Activated gamma-delta T cell treated with Interleukin-2 at 50 U/mL for 16 hours (primary cell): ENCODE measurements around the gene RALGPS2.
"Not testable (repeated sequence)": the region's sequence is repeated elsewhere in the genome, so short reads cannot be mapped to it uniquely, and the experiment has no call there.

Source experiments
- DNase-seq: peaks from one replicate; pipeline ENCODE4 v3.0.0-alpha.2; 2020

The RALGPS2 gene

GRCh38 chr1:178946855-178947676 is 222.0 kb downstream of the RALGPS2 start:
- no peak for DNase-seq

DNA sequence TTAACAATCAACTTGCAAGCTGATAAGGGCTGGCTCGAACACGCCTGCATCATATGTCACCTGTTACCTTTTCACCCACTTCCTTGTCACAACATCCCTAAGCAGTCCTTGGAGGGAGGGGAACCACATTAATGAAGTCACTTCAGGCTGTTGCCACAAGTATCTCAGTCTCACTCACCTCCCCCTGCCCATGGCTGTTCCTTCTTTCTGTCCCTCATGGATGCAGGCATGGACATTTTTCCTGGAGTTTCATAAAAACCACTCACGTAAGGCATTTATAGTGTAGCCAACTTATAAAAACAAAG is 222.6 kb downstream of the RALGPS2 start:
- DNase-seq, result no peak

GRCh38 chr1:178948676-178949075 is 223.6 kb downstream of the RALGPS2 start:
- DNase-seq, result no peak

DNA sequence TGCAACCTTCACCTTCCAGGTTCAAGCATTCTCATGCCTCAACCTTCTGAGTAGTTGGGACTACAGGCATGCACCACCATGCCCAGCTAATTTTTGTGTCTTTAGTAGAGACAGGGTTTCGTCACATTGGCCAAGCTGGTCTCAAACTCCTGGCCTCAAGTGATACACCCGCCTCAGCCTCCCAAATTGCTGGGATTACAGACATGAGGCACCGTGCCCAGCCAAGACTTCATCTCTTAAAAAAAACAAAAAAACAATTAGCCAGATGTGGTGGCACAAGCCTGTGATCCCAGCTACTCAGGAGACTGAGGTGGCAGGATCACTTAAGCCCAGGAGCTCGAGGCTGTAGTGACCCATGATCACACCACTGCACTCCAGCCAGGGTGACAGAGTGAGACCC is 224.8 kb downstream of the RALGPS2 start:
- not testable (repeated sequence) for DNase-seq

DNA sequence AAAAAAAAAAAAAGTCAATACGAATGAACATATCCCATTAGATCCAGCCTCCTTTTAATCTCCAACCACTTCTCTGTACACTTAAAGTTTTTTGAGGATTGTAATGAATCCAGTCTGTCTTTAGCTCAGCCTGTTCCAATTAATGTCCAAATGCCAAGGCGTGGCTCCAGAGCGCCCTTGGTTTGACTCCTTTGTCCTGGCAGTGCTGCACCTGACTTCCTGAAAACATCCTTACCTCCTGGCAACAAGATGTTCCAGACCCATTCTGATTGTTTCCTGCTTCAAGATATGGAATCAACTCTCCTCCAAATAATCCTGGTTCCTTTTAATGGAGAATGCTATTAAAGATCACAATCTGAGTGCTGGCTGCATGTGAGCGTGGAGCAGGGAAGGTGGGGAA is 226.6 kb downstream of the RALGPS2 start:
- DNase-seq, result no peak

- no peak for DNase-seq
Measured at GRCh38 chr1:178953034-178953433, 228.0 kb downstream of the RALGPS2 start.

- DNase-seq, result no peak
Measured at GRCh38 chr1:178953538-178954324, 228.7 kb downstream of the RALGPS2 start.

- no peak for DNase-seq
Measured at GRCh38 chr1:178954325-178954690, 229.3 kb downstream of the RALGPS2 start.

DNA sequence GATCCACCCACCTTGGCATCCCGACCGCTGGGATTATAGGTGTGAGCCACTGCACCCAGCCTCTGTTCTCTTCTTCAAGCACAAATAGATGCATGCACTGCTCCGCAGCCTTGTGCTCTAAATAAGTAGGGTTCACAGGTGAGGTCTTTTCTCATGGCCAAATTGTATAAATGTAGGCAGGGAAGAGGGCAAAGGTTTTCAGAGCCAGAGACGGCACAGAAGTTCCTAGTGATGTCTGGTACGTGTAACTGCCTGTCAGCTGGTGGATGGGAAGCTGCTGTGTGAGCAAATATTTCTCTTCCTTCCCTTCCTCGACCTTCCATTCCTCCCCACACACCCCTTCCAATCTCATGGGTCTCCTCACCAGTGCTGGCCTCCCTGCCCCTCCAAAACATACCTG is 229.9 kb downstream of the RALGPS2 start:
- DNase-seq, result no peak

- DNase-seq, result no peak
Measured at GRCh38 chr1:178955391-178955954, 230.4 kb downstream of the RALGPS2 start.

DNA sequence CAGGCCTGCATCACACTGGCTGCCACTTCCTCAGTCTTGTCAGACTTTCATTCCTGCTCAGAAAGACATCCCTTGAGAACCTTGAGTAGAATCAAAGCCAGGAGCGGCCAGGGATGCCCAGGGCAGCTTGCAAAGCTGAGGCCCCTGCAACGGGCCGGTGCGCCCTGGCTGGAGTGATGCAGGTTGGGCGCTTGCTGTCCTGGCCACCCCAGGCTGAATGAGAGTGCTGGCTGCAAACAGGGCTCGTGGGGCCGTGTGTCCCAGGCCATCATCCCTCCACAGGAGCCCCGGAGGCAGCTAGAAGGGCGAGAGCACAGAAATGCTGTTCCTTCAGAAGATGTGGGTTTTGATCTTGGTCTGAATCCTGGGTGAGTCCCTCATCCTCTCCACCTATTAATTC is 233.4 kb downstream of the RALGPS2 start:
- no peak for DNase-seq

DNA sequence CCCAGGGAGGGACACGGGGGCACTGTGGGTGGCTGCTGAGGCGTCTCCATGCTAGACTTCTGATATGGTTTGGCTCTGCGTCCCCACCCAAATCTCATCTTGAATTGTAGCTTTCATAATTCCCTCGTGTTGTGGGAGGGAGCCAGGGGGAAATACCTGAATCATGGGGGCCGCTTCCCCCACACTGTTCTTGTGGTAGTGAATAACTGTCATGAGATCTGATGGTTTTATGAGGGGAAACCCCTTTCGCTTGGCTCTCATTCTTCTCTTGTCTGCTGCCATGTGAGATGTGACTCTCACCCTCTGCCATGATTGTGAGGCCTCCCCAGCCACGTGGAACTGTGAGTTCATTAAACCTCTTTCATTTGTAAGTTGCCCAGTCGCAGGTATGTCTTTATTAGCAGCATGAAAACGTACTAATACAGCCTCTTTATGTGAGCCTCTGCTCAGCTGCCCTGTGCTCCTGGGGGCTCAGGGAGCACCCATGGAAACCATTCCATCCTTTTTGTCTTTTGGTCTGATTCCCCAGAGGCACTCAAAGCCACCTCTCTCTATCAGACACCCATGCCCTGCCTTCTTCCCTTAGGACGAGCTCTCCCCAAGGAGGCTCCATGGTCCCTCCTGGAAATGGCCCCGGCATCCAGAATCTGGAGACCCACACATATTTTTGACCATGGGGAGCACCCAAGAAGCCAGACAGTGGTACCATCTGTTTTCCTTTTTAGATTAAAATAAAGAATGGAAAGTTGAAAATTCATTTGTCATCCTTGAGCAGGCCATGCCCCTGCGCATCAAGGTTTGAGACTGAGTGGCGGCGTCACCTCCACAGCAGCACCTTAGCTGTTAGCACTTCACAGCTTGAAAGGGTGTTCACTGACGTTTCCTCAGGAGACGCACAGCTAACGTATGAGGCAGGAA is 234.8 kb downstream of the RALGPS2 start:
- DNase-seq, result no peak

- DNase-seq, result no peak
Measured at GRCh38 chr1:178960482-178961240, 235.6 kb downstream of the RALGPS2 start.

GRCh38 chr1:178961331-178961730 is 236.3 kb downstream of the RALGPS2 start:
- DNase-seq, result no peak

DNA sequence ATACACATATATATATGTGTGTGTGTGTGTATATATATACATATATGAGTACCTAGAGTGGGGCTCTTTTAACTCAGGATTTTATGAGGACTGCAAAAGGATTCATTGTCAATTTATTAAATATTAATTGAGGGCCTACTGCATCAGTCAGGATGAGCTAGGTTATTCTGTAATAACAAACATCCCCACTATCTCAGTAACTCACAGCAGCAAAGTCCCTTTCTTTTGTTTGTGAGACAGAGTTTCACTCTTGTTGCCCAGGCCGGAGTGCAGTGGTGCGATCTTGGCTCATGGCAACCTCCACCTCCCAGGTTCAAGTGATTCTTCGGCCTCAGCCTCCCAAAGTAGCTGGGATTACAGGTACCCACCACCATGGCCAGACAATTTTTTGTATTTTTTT is 236.8 kb downstream of the RALGPS2 start:
- DNase-seq, result no peak

DNA sequence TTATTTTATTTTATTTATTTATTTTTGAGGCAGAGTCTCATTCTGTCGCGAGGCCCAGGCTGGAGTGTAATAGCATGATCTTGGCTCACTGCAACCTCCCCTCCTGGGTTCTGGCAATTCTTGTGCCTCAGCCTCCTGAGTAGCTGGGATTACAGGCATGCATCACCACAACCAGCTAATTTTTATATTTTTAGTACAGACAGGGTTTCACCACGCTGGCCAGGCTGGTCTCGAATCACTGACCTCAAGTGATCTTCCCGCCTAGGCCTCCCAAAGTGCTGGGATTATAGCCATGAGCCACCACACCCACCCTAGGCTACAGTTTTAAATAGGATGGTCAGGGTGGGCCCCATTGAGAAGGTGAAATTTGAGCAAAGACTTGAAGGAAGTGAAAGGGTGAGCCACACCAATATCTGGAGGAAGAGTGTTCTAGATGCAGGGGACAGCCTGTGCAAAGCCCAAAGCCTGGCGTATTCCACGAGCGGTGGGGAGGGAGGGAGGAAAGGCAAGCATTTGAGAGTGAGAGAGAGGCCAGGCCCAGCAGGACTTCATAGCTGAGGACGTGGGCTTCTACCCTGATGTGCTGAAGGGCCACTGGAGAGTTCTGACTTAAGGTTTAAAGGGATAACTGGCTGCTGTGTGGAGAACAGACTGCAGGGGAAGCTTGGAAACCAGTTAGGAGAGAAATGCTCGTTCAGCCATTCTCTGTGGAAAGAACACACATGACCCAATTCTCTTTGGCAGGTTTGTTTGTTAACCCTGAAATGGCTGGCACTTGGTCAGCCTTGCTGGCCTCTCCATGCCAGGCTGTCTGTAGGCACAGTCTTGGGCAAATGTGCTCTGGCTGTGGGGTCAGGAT is 238.0 kb downstream of the RALGPS2 start:
- DNase-seq, result no peak

DNA sequence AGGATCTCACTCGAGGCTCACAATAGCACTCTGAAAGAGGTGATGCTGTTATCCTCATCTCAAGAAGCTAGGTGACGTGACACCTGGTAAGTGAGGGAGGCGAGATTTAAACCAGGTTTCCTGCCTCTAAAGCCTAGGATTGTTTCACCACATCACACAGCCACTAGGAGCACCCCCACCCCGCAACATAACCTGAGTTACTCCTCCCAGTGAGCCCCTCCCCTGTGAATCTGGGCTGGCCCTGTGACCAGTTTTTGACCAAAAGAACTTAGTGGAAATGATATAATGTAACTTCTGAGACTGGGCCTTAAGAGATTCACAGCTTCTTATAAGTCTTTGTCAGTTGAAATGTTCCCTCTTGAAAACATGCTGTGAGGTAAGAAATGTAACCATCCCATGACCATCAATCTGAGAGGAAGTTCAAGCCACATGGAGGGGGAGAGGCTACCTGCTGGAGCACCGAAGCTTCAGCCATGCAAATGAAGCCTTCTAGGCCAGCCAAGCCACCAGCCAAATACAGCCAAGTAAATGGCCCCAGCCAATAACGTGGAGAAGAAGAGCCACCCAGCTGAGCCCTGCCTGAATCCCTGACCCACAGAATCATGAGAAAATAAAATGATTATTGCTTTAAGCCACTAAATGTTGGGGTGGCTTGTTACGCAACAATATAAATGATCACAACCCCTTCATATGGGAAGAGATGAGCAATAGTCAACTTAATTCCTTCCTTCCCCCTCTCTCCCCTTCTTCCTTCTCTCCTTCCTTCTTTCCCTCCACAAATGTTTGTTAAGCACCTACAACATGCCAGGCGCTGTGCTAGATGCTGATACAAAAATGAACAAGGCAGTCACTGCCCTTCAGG is 239.7 kb downstream of the RALGPS2 start:
- DNase-seq, result no peak

- DNase-seq, result no peak
Measured at GRCh38 chr1:178966312-178966711, 241.3 kb downstream of the RALGPS2 start.

DNA sequence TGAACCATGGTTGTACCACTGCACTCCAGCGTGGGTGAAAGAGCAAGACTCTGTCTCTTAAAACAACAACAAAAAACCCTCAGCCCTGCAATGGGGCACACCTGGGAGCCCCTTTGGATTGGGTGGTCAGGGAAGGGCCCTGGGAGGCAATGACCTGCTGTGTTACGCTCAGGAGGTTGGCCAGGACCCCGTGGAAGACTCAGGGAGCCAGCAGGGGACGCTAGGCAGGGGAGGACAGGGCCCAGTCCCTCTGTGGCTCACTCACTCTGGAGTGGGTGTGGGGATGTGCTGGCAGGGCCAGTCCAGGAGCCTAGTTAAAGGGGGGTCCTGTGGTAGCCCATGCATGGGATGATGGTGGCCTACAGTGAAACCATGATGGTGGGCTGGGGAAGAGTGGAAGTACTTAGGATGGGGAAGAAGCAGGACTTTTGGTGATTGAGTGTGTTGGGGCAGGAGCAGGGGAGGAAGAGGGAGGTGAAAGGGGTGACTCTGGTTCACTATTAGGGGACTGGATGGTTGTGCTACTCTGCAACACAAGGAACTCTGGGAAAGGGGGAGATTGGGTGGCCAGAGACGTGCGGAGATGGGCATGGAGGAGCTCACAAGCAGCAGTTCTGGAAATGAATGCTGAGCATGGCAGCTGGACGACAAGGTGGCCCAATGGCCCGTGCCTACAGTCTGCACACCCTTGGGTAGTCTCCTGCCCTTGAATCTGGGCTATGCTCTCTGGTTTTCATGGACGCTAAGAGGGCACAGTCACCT is 244.4 kb downstream of the RALGPS2 start:
- no peak for DNase-seq

DNA sequence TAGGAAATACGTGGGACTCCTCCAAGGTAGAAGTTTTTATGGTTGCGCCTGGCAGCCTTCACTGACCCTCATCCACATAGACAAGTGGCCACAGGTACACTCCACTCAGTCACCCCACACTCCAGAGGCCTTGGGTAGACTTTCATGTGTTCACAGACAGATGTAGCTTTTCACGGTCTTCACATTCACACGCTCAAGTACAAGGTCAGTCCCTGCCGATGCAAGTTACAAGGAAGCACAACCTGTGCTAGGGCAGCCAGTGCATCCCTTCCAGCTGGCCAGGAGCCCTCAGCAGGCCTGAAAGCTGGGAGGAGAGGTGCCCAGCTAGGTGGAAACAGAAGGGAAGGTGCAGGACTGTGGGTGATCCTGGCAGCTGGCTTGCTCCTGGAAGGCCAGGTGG is 245.1 kb downstream of the RALGPS2 start:
- DNase-seq, result no peak
